Spinal cord (tissue), 10 donors: ENCODE measurements around the gene NCS1. TPM values are rescaled to one million over a fixed set of nuclear protein-coding genes. Genes with fewer than 3 reads are reported as not detected.
A peak's percentile ranks its signal among the peaks of the same experiment; 100 is the strongest.

Experiments
- DNase-seq, 6 donors: peaks; one replicate each; pipeline versions ENCODE4 v3.0.0 to v3.0.0-alpha.2; 2013 to 2015; ENCODE audit warnings: low spot score in 6 of 6, low read depth in 4 of 6
- H3K27ac ChIP-seq: one replicate; pipeline ENCODE4 v1.5.1; 2013; ENCODE audit warnings: low read depth, low read length, control low read depth
- H3K27me3 ChIP-seq: one replicate; pipeline ENCODE4 v1.6.1; 2013; ENCODE audit warnings: low read length; ENCODE audit not compliant: control insufficient read depth, insufficient read depth
- H3K36me3 ChIP-seq: one replicate; pipeline ENCODE4 v1.6.1; 2013; ENCODE audit warnings: low read length; ENCODE audit not compliant: control insufficient read depth, insufficient read depth
- H3K4me1 ChIP-seq: one replicate; pipeline ENCODE4 v1.6.1; 2013; ENCODE audit warnings: low read length; ENCODE audit not compliant: control insufficient read depth, insufficient read depth
- H3K4me3 ChIP-seq: one replicate; pipeline ENCODE4 v1.5.1; 2013; ENCODE audit warnings: low read depth, low read length, control low read depth
- H3K9me3 ChIP-seq: one replicate; pipeline ENCODE4 v1.6.1; 2013; ENCODE audit warnings: low read length; ENCODE audit not compliant: control insufficient read depth, insufficient read depth
- WGBS: methylation state at CpG from one replicate; pipeline ENCODE4 v1.1.5; 2013; ENCODE audit warnings: missing lambda C conversion rate; ENCODE audit not compliant: insufficient coverage; 5-methylcytosine and 5-hydroxymethylcytosine counted together
- polyA plus RNA-seq, 2 donors: library from polyadenylated mRNA; unstranded; fragments of 120-200 nt; gene quantifications; one replicate each; pipeline ENCODE4 v1.2.1, GENCODE V29; 2013; ENCODE audit not compliant: insufficient read length in 2 of 2
- total RNA-seq, 2 donors: library from RNA; depleted of rRNA in 1 of 2; stranded (reverse); fragments of 120-200 nt in 1 of 2; fragments of >200 nt in 1 of 2; gene quantifications; one replicate each; pipeline versions ENCODE4 v1.2.3 to v1.2.4, GENCODE V29; 2013 to 2014
- donor health status: healthy.

NCS1 gene
- total and polyA plus RNA-seq, 4 donors, result 47.6 to 197 (median 145) TPM

- Histone ChIP-seq H3K4me1 (no peaks in the 10 kb centered on the region), H3K27ac (no peak overlapping the region), H3K27me3 (no peaks in the 10 kb centered on the region), H3K9me3 (peaks cover 5% of the 10 kb centered on the region), H3K4me3 (no peak overlapping the region), H3K36me3 (peaks cover 71% of the 10 kb centered on the region)
- 100% methylated on average over 1 of the region's 3 CpGs for WGBS
- DNase-seq, result no peak
Measured at GRCh38 chr9:130229759-130230158, 57.6 kb downstream of the NCS1 start.

- WGBS, result no CpG with 5 or more reads among the region's 1 CpG
- Histone ChIP-seq H3K27ac (no peak overlapping the region), H3K36me3 (peaks cover 73% of the 10 kb centered on the region)
Measured at GRCh38 chr9:130230631-130231030, 58.4 kb downstream of the NCS1 start.

GRCh38 chr9:130232899-130233586 lies 60.8 kb downstream of the NCS1 start:
- Histone ChIP-seq H3K4me3 (no peak overlapping the region), H3K9me3 (peaks cover under 1% of the 10 kb centered on the region), H3K4me1 (peaks cover 22% of the 10 kb centered on the region), H3K27me3 (no peaks in the 10 kb centered on the region), H3K36me3 (peaks cover 71% of the 10 kb centered on the region), H3K27ac (no peak overlapping the region)
- DNase-seq, result no peak
- 68% methylated on average over 22 of the region's 27 CpGs for WGBS

More at GRCh38 chr9:130230631-130231030, 58.4 kb downstream of the NCS1 start:
- Histone ChIP-seq H3K9me3 (peaks cover 5% of the 10 kb centered on the region), H3K27me3 (no peaks in the 10 kb centered on the region), H3K4me3 (no peak overlapping the region), H3K4me1 (peaks cover 7% of the 10 kb centered on the region)
- DNase-seq, result no peak

- no peak for DNase-seq
- no peaks in the 10 kb centered on the region for H3K27me3 ChIP-seq
- no peak overlapping the region for H3K4me3 ChIP-seq
- H3K9me3 ChIP-seq, result no peaks in the 10 kb centered on the region
- 89% methylated on average over 4 of the region's 8 CpGs for whole genome bisulfite sequencing
- no peak overlapping the region for H3K27ac ChIP-seq
- H3K4me1 ChIP-seq, result peaks cover 22% of the 10 kb centered on the region
- peaks cover 70% of the 10 kb centered on the region for H3K36me3 ChIP-seq
Measured at GRCh38 chr9:130233587-130233945, 61.4 kb downstream of the NCS1 start.

- Histone ChIP-seq H3K27ac (no peak overlapping the region), H3K4me1 (peaks cover 30% of the 10 kb centered on the region), H3K36me3 (peaks cover 70% of the 10 kb centered on the region), H3K27me3 (no peaks in the 10 kb centered on the region), H3K9me3 (no peaks in the 10 kb centered on the region), H3K4me3 (no peak overlapping the region)
- 79% methylated on average over 24 of the region's 26 CpGs for WGBS
- DNase-seq, result no peak
Measured at GRCh38 chr9:130234340-130235260, 62.4 kb downstream of the NCS1 start.

GRCh38 chr9:130235558-130236435 lies 63.6 kb downstream of the NCS1 start:
- H3K27ac ChIP-seq, result peak overlapping the region; percentile 33
- DNase-seq, result peak in 4 of 6 donors; percentile 32 to 87 (median 68)

GRCh38 chr9:130236436-130236985 lies 64.3 kb downstream of the NCS1 start:
- Histone ChIP-seq H3K4me3 (no peak overlapping the region), H3K9me3 (no peaks in the 10 kb centered on the region), H3K27ac (no peak overlapping the region), H3K36me3 (peaks cover 62% of the 10 kb centered on the region), H3K27me3 (no peaks in the 10 kb centered on the region), H3K4me1 (peaks cover 38% of the 10 kb centered on the region)
- DNase-seq, result no peak
- WGBS, result 71% methylated on average over 8 of the region's 10 CpGs

More at GRCh38 chr9:130235558-130236435, 63.6 kb downstream of the NCS1 start:
- H3K27me3 ChIP-seq, result no peaks in the 10 kb centered on the region
- H3K9me3 ChIP-seq, result no peaks in the 10 kb centered on the region
- peaks cover 62% of the 10 kb centered on the region for H3K36me3 ChIP-seq
- no peak overlapping the region for H3K4me3 ChIP-seq
- H3K4me1 ChIP-seq, result peaks cover 38% of the 10 kb centered on the region
- 31% methylated on average over 38 of the region's 45 CpGs for WGBS

- Histone ChIP-seq H3K9me3 (no peaks in the 10 kb centered on the region), H3K27ac (no peak overlapping the region), H3K4me1 (peaks cover 38% of the 10 kb centered on the region), H3K36me3 (peaks cover 58% of the 10 kb centered on the region), H3K27me3 (no peaks in the 10 kb centered on the region), H3K4me3 (no peak overlapping the region)
- no peak for DNase-seq
- 74% methylated on average over 11 of the region's 11 CpGs for WGBS
Measured at GRCh38 chr9:130237076-130237475, 64.9 kb downstream of the NCS1 start.
